ENCODE measurements around the gene CYP1A1.
A peak's percentile ranks its signal among the peaks of the same experiment; 100 is the strongest.

The CYP1A1 gene

DNA sequence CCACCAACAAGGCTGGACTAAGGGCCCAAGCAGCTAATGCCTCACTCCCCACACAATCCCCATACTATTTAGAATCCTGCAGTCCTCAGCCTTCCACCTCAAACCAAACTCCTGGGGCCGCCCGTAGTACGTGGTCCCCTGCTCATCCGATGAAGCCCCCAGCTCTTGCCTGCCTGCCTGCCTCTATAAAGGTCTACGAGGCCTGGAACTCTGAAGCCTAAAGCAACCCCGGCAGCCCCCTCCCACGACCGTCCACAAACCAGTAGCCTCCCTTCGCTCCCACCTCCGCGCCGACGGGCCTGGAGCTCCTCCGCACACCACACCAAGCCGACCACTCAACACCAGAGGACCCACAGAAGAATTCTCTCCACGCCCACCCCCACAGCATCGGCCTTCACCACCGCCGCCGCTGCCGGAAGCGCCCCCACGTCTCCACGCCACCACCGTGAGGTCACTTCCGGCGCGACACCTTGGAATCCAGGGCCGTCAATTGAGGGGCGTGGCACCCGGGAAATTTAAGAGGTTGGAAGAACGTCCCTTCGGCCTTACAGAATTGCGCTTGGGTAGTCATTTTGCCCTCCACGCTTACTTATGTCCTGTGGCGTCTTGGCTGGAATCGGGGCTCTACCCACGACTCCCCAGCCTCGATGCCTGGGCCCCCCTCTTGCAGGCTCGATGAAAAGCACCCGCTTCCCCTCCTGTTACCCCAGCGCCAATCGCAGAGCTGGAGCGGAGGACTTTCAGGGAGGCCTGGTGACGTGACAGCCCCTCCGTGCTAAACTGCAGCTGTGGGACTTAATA is 29.5 kb downstream of the CYP1A1 start, which contains the start of gene EDC3:
Gene EDC3 (minus strand): TSS at position 428 of the 801 bp plus-strand sequence. CDS start 20,900 bp downstream, outside the sequence.
- peak; percentile 70 to 78 for DNase-seq (ENCODE audit: low read depth in 1 of 2, low spot score in 1 of 2)

DNA sequence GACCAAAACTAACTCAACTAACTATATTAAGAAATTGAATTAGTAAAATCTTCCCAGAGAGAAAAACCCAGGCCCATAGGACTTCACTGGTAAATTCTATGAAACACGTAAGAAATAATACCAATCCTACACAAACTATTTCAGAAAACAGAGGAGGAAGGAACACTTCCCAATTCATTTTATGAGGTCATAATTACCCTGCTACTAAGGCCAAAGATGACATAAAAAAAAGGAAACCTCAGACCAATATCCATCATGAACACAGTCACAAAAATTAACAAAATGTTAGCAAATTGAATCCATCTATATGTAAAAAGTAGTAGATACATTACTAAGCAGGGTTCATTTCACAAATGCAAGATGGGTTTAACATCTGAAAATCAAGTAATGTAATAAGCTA is 33.0 kb downstream of the CYP1A1 start:
- no peak for DNase-seq (ENCODE audit: low read depth in 1 of 2, low spot score in 1 of 2)

DNA sequence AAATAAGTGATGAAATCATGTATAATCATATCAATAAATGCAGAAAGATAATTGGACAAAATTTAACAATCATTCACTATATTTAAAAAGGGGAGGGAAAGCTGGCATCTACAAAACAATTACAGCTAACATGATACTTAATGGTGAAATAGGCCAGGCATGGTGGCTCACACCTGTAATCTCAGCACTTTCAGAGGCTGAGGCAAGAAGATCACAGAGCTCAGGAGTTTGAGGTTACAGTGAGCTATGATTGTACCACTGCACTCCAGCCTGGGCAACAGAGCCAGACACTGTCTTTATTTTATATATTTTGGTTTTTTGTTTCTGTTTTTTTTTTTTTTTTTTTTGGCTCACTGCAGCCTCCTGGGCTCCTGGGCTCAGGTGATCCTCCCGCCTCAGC is 41.6 kb downstream of the CYP1A1 start:
- no peak for DNase-seq (ENCODE audit: low read depth in 1 of 2, low spot score in 1 of 2)

DNA sequence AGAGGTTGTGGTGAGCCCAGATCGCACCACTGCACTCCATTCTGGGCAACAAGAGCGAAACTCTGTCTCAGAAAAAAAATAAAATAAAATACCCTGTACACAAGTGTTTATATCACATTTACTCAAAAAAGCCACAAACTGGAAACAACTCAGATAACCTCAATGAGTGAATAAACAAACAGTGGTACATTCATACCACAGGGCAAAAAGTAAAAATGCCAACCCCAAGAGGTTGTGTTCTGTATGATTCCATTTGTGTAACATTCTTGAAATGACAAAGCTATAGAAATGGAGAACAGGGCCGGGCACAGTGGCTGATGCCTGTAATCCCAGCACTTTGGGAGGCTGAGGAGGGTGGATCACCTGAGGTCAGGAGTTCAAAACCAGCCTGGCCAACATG is 42.4 kb downstream of the CYP1A1 start:
- DNase-seq (ENCODE audit: low read depth in 1 of 2, low spot score in 1 of 2): no peak

DNA sequence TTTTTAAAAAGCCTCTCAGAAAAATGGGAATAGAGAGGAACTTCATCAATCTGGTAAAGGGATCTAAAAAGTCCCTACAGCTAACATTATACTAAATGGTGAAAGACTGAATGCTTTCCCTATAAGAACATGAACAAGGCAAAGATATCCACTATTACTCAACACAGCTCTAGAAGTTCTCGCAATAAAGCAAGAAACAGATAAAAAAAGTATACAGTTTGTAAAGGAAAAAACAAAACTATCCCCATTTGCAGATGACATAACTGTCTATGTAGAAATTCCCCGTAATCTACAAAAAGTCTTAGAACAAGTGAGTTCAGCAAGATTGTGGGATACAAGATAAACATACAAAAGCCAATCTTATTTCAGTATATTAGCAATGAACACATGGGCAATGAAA is 44.9 kb downstream of the CYP1A1 start:
- DNase-seq (ENCODE audit: low read depth in 1 of 2, low spot score in 1 of 2): no peak

DNA sequence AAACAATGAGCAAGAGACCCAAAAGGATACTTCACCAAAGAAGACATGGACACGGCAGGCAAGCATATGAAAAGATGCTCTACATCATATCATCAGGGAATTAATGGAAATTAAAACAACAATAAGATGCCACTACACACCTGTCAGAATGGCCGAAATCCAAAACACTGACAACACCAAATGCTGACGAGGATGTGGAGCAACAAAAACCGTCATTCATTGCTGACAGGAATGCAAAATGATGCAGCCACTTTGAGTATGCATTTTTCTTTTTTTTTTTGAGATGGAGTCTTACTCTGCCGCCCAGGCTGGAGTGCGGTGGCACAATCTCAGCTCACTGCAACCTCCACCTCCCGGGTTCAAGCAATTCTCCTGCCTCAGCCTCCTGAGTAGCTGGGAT is 48.5 kb downstream of the CYP1A1 start:
- no peak for DNase-seq (ENCODE audit: low read depth in 1 of 2, low spot score in 1 of 2)

DNA sequence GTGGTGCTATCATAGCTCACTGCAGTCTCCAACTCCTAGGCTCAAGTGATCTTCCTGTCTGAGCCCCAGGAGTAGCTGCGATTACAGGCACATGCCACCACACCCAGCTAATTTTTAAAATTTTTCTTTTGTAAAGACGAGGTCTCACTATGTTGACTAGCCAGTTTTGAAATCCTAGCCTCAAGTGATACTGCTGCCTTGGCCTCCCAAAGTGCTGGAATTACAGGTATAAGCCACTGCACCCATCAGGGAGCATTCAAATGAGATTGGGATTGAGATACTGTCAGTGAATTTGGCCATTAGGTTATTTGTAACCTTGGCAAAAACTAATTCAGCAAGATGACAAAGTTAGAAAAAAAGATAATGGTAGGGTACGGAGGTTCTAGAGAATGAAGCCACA is 51.2 kb downstream of the CYP1A1 start:
- DNase-seq (ENCODE audit: low read depth in 1 of 2, low spot score in 1 of 2): no peak

DNA sequence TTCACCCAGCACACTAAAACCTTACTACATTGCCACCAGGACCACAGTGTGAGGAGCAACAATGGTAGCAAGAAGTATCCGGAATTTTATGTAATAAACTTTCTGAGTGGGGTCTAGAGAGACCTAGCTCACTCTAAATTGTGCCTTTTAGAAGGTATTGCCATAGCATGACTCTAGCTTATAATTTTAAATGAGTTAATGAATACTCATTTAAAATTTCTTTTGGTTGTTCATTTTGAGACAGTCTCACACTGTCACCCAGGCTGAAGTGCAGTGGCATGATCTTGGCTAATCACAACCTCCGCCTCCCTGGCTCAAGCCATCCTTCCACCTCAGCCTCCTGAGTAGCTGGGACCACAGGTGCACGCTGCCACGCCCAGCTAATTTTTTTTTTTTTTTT is 55.7 kb downstream of the CYP1A1 start:
- DNase-seq (ENCODE audit: low read depth in 1 of 2, low spot score in 1 of 2): no peak
